SK-N-MC (cell line): ENCODE measurements around the gene KCNAB2.

Experiments used
- EZH2 ChIP-seq: fragments of 200-600 bp; sonication (generic); IDR thresholded peaks from one replicate; pipeline ENCODE4 v1.6.1; 2017; ENCODE audit warnings: antibody characterized with exemption
- FOXP2 ChIP-seq: optimal IDR thresholded peaks from 2 replicates; pipeline ENCODE3; 2011; ENCODE audit warnings: mild to moderate bottlenecking, moderate library complexity; ENCODE audit not compliant: insufficient read depth; ENCODE audit errors: extremely low read length, control extremely low read depth
- POLR2AphosphoS5 ChIP-seq: IDR thresholded peaks from 2 replicates; pipeline ENCODE4 v1.6.1; 2012; ENCODE audit warnings: mild to moderate bottlenecking, low read depth, low read length, borderline replicate concordance

- TF ChIP-seq EZH2 (no peak), POLR2AphosphoS5 (no peak), FOXP2 (no peak)
These were observed 52.9 kb downstream of the KCNAB2 start for GRCh38 chr1:6098303-6099215.
